ENCODE results near the gene PPFIBP1.

Gene PPFIBP1

GRCh38 chr12:27524494-27524835 is 459 bp downstream of the PPFIBP1 start:
- no peak for DNase-seq
- Histone ChIP-seq H3K27ac (ENCODE audit: insufficient read depth, low read length, poor library complexity, severe bottlenecking) (no peak overlapping the region), H3K36me3 (ENCODE audit: control insufficient read depth, insufficient read depth, low read length) (no peaks in the 10 kb centered on the region), H3K27me3 (replicated peaks; ENCODE audit: control insufficient read depth, insufficient read depth, low read length, poor library complexity, severe bottlenecking) (no peaks in the 10 kb centered on the region), H3K9me3 (ENCODE audit: control insufficient read depth, low read length) (no peaks in the 10 kb centered on the region), H3K4me1 (ENCODE audit: control insufficient read depth, insufficient read depth, low read length, poor library complexity, severe bottlenecking) (peaks cover 8% of the 10 kb centered on the region), H3K4me3 (ENCODE audit: insufficient read depth, low read depth, low read length, poor library complexity, severe bottlenecking) (peak overlapping the region; percentile 82)

GRCh38 chr12:27524839-27525753 is 1.1 kb downstream of the PPFIBP1 start:
- H3K9me3 ChIP-seq (ENCODE audit: control insufficient read depth, low read length) = no peaks in the 10 kb centered on the region
- no peak overlapping the region for H3K27ac ChIP-seq (ENCODE audit: insufficient read depth, low read length, poor library complexity, severe bottlenecking)
- no peak for DNase-seq
- H3K36me3 ChIP-seq (ENCODE audit: control insufficient read depth, insufficient read depth, low read length) = no peaks in the 10 kb centered on the region
- H3K4me3 ChIP-seq (ENCODE audit: insufficient read depth, low read depth, low read length, poor library complexity, severe bottlenecking) = no peak overlapping the region
- H3K27me3 ChIP-seq (replicated peaks; ENCODE audit: control insufficient read depth, insufficient read depth, low read length, poor library complexity, severe bottlenecking) = no peaks in the 10 kb centered on the region
- peaks cover 8% of the 10 kb centered on the region for H3K4me1 ChIP-seq (ENCODE audit: control insufficient read depth, insufficient read depth, low read length, poor library complexity, severe bottlenecking)

- H3K4me1 ChIP-seq (ENCODE audit: control insufficient read depth, insufficient read depth, low read length, poor library complexity, severe bottlenecking) = peaks cover 8% of the 10 kb centered on the region
- H3K36me3 ChIP-seq (ENCODE audit: control insufficient read depth, insufficient read depth, low read length) = no peaks in the 10 kb centered on the region
- H3K4me3 ChIP-seq (ENCODE audit: insufficient read depth, low read depth, low read length, poor library complexity, severe bottlenecking) = no peak overlapping the region
- H3K9me3 ChIP-seq (ENCODE audit: control insufficient read depth, low read length) = no peaks in the 10 kb centered on the region
- no peak overlapping the region for H3K27ac ChIP-seq (ENCODE audit: insufficient read depth, low read length, poor library complexity, severe bottlenecking)
- no peaks in the 10 kb centered on the region for H3K27me3 ChIP-seq (replicated peaks; ENCODE audit: control insufficient read depth, insufficient read depth, low read length, poor library complexity, severe bottlenecking)
- DNase-seq = no peak
Measured at GRCh38 chr12:27527512-27527911, 3.5 kb downstream of the PPFIBP1 start.

DNA sequence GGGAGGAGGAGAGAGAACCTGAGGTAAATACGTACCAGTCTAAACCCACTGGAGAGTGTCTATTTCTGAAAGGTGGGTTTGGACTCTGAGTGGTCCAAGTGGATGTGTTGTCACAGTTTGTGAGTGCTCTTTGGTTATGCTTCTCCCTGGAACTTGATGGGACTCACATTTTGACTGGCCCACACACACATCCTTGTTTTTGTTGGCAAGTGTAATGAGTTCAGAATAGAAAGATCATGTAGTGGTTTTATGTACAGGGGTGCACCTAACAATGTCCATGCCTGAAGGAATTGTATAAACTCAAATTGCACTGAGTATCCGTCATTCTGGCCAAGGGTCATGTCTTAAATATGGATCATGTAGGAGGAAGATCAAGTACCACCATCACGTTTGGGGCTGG is 4.8 kb downstream of the PPFIBP1 start:
- Histone ChIP-seq H3K27me3 (replicated peaks; ENCODE audit: control insufficient read depth, insufficient read depth, low read length, poor library complexity, severe bottlenecking) (no peaks in the 10 kb centered on the region), H3K4me1 (ENCODE audit: control insufficient read depth, insufficient read depth, low read length, poor library complexity, severe bottlenecking) (peaks cover 4% of the 10 kb centered on the region), H3K4me3 (ENCODE audit: insufficient read depth, low read depth, low read length, poor library complexity, severe bottlenecking) (no peak overlapping the region), H3K27ac (ENCODE audit: insufficient read depth, low read length, poor library complexity, severe bottlenecking) (no peak overlapping the region), H3K36me3 (ENCODE audit: control insufficient read depth, insufficient read depth, low read length) (no peaks in the 10 kb centered on the region), H3K9me3 (ENCODE audit: control insufficient read depth, low read length) (no peaks in the 10 kb centered on the region)
- no peak for DNase-seq

DNA sequence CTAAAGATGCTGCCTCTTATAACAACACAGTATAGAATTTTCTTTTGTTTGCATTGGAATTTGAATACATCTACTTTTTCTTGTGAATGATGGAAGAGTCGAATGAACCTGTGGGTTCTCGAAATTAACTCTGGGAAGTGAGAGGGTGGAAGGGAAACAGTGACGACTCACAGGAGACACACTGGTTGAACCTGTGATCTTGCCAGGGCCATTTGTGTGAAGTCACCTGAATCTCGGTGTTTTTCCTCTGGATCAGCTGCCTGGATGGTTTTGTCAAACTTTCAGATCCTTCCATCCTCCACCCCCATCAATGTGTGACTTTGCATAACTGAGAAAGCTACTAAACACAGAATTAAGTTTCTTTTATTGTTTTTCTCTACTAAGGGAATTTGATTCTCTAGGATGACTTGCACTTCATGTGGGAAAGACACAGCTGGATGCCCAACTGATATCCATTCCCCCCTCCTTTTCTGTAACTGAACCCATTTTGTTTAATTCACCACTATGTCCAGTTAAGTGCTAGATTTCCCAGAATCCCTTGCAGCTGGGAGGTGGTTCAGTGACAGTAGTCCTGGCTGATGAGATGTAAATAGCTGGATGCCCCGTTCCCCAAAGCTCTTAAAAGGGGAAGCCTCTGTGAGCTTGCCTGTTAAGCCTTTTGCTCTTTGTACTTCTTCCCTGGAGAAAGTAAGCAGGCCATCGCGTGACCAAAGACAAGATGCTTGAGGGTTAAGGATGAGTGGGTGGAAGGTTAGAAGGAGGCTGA is 6.3 kb downstream of the PPFIBP1 start:
- Histone ChIP-seq H3K4me1 (ENCODE audit: control insufficient read depth, insufficient read depth, low read length, poor library complexity, severe bottlenecking) (no peaks in the 10 kb centered on the region), H3K9me3 (ENCODE audit: control insufficient read depth, low read length) (no peaks in the 10 kb centered on the region), H3K4me3 (ENCODE audit: insufficient read depth, low read depth, low read length, poor library complexity, severe bottlenecking) (no peak overlapping the region), H3K36me3 (ENCODE audit: control insufficient read depth, insufficient read depth, low read length) (no peaks in the 10 kb centered on the region), H3K27ac (ENCODE audit: insufficient read depth, low read length, poor library complexity, severe bottlenecking) (no peak overlapping the region), H3K27me3 (replicated peaks; ENCODE audit: control insufficient read depth, insufficient read depth, low read length, poor library complexity, severe bottlenecking) (no peaks in the 10 kb centered on the region)
- DNase-seq = no peak

- Histone ChIP-seq H3K27ac (ENCODE audit: insufficient read depth, low read length, poor library complexity, severe bottlenecking) (no peak overlapping the region), H3K4me1 (ENCODE audit: control insufficient read depth, insufficient read depth, low read length, poor library complexity, severe bottlenecking) (no peaks in the 10 kb centered on the region), H3K27me3 (replicated peaks; ENCODE audit: control insufficient read depth, insufficient read depth, low read length, poor library complexity, severe bottlenecking) (no peaks in the 10 kb centered on the region), H3K4me3 (ENCODE audit: insufficient read depth, low read depth, low read length, poor library complexity, severe bottlenecking) (no peak overlapping the region), H3K9me3 (ENCODE audit: control insufficient read depth, low read length) (no peaks in the 10 kb centered on the region), H3K36me3 (ENCODE audit: control insufficient read depth, insufficient read depth, low read length) (no peaks in the 10 kb centered on the region)
- no peak for DNase-seq
Measured at GRCh38 chr12:27531896-27532295, 7.9 kb downstream of the PPFIBP1 start.

GRCh38 chr12:27534060-27534764 is 10.2 kb downstream of the PPFIBP1 start:
- Histone ChIP-seq H3K4me1 (ENCODE audit: control insufficient read depth, insufficient read depth, low read length, poor library complexity, severe bottlenecking) (no peaks in the 10 kb centered on the region), H3K4me3 (ENCODE audit: insufficient read depth, low read depth, low read length, poor library complexity, severe bottlenecking) (no peak overlapping the region), H3K9me3 (ENCODE audit: control insufficient read depth, low read length) (no peaks in the 10 kb centered on the region), H3K27me3 (replicated peaks; ENCODE audit: control insufficient read depth, insufficient read depth, low read length, poor library complexity, severe bottlenecking) (no peaks in the 10 kb centered on the region), H3K27ac (ENCODE audit: insufficient read depth, low read length, poor library complexity, severe bottlenecking) (no peak overlapping the region), H3K36me3 (ENCODE audit: control insufficient read depth, insufficient read depth, low read length) (no peaks in the 10 kb centered on the region)
- no peak for DNase-seq

- no peaks in the 10 kb centered on the region for H3K36me3 ChIP-seq (ENCODE audit: control insufficient read depth, insufficient read depth, low read length)
- no peak overlapping the region for H3K4me3 ChIP-seq (ENCODE audit: insufficient read depth, low read depth, low read length, poor library complexity, severe bottlenecking)
- no peak overlapping the region for H3K27ac ChIP-seq (ENCODE audit: insufficient read depth, low read length, poor library complexity, severe bottlenecking)
- no peaks in the 10 kb centered on the region for H3K27me3 ChIP-seq (replicated peaks; ENCODE audit: control insufficient read depth, insufficient read depth, low read length, poor library complexity, severe bottlenecking)
- H3K4me1 ChIP-seq (ENCODE audit: control insufficient read depth, insufficient read depth, low read length, poor library complexity, severe bottlenecking) = no peaks in the 10 kb centered on the region
- no peaks in the 10 kb centered on the region for H3K9me3 ChIP-seq (ENCODE audit: control insufficient read depth, low read length)
- no peak for DNase-seq
Measured at GRCh38 chr12:27534765-27535161, 10.8 kb downstream of the PPFIBP1 start.

DNA sequence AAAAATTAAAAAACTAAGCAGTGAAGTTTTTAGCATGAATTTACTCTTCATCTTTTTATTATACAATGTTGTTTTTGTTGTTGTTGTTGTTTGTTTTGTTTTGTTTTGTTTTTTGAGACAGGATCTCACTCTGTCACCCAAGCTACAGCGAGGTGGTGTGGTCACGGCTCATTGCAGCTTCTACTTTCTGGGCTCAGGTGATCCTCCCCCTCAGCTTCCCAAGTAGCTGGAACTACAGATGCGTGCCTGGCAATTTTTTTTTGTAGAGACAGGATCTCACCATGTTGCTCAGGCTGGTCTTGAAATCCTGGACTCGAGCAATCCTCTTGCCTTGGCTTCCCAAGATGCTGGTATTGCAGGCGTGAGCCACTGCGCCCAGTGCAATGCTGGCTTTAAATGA is 11.3 kb downstream of the PPFIBP1 start:
- H3K4me1 ChIP-seq (ENCODE audit: control insufficient read depth, insufficient read depth, low read length, poor library complexity, severe bottlenecking) = no peaks in the 10 kb centered on the region
- no peaks in the 10 kb centered on the region for H3K36me3 ChIP-seq (ENCODE audit: control insufficient read depth, insufficient read depth, low read length)
- H3K9me3 ChIP-seq (ENCODE audit: control insufficient read depth, low read length) = no peaks in the 10 kb centered on the region
- no peak overlapping the region for H3K27ac ChIP-seq (ENCODE audit: insufficient read depth, low read length, poor library complexity, severe bottlenecking)
- H3K4me3 ChIP-seq (ENCODE audit: insufficient read depth, low read depth, low read length, poor library complexity, severe bottlenecking) = no peak overlapping the region
- no peaks in the 10 kb centered on the region for H3K27me3 ChIP-seq (replicated peaks; ENCODE audit: control insufficient read depth, insufficient read depth, low read length, poor library complexity, severe bottlenecking)
- DNase-seq = no peak

Measured in effector memory CD4-positive, alpha-beta T cell (primary cell).